HG02884 (cell line): ENCODE data around the gene INTS11.

Experiments used
- ATAC-seq: cut with Tn5 transposase; IDR thresholded peaks from one replicate; pipeline ENCODE4 v1.9.1; 2021; ENCODE audit warnings: mild to moderate bottlenecking, moderate library complexity; ENCODE audit not compliant: unreplicated experiment

The INTS11 gene

GRCh38 chr1:1287288-1288110 is 37.0 kb downstream of the INTS11 start:
- no peak for ATAC-seq

GRCh38 chr1:1286313-1287261 is 37.9 kb downstream of the INTS11 start:
- ATAC-seq: no peak

- no peak for ATAC-seq
Measured at GRCh38 chr1:1285611-1286311, 38.7 kb downstream of the INTS11 start.

GRCh38 chr1:1285102-1285571 is 39.3 kb downstream of the INTS11 start:
- no peak for ATAC-seq

- no peak for ATAC-seq
Measured at GRCh38 chr1:1284221-1285101, 40.0 kb downstream of the INTS11 start.

GRCh38 chr1:1283821-1284220 is 40.6 kb downstream of the INTS11 start:
- no peak for ATAC-seq

- ATAC-seq: no peak
Measured at GRCh38 chr1:1282998-1283397, 41.5 kb downstream of the INTS11 start.

GRCh38 chr1:1281533-1282321 is 42.7 kb downstream of the INTS11 start:
- ATAC-seq: no peak

GRCh38 chr1:1280782-1281481 is 43.5 kb downstream of the INTS11 start:
- no peak for ATAC-seq

- no peak for ATAC-seq
Measured at GRCh38 chr1:1279028-1279427, 45.4 kb downstream of the INTS11 start.

GRCh38 chr1:1278620-1279019 is 45.8 kb downstream of the INTS11 start:
- no peak for ATAC-seq

GRCh38 chr1:1275836-1276235 is 48.6 kb downstream of the INTS11 start:
- ATAC-seq: no peak

GRCh38 chr1:1274931-1275431 is 49.5 kb downstream of the INTS11 start:
- no peak for ATAC-seq

- ATAC-seq: no peak
Measured at GRCh38 chr1:1274299-1274930, 50.0 kb downstream of the INTS11 start.

- ATAC-seq: peak; percentile 73
Measured at GRCh38 chr1:1273512-1274298, 50.8 kb downstream of the INTS11 start, which contains the start of gene UBE2J2. TSS of gene UBE2J2 (minus strand) at chr1:1273854. CDS start at chr1:1267992, 5,862 bp downstream.

GRCh38 chr1:1273209-1273511 is 51.3 kb downstream of the INTS11 start:
- ATAC-seq: no peak
